Osteocyte (in vitro differentiated cells): ENCODE data around the gene TRMT112. TPM values are rescaled to one million over a fixed set of nuclear protein-coding genes. Genes with fewer than 3 reads are reported as not detected.

Experiments used
- DNase-seq: peaks from one replicate; pipeline ENCODE4 v3.0.0; 2021; ENCODE audit warnings: mixed read lengths; ENCODE audit not compliant: unreplicated experiment; ENCODE audit errors: extremely low spot score
- H3K27ac Mint-ChIP-seq: one replicate; pipeline ENCODE4 v1.8.0; 2021; ENCODE audit warnings: mild to moderate bottlenecking, mixed read lengths; ENCODE audit not compliant: unreplicated experiment
- H3K27me3 Mint-ChIP-seq: one replicate; pipeline ENCODE4 v1.8.0; 2021; ENCODE audit warnings: mixed read lengths; ENCODE audit not compliant: unreplicated experiment
- H3K36me3 Mint-ChIP-seq: one replicate; pipeline ENCODE4 v1.8.0; 2021; ENCODE audit warnings: mixed read lengths; ENCODE audit not compliant: unreplicated experiment
- H3K4me1 Mint-ChIP-seq: one replicate; pipeline ENCODE4 v1.8.0; 2021; ENCODE audit warnings: mixed read lengths; ENCODE audit not compliant: unreplicated experiment
- H3K4me3 Mint-ChIP-seq: one replicate; pipeline ENCODE4 v1.8.0; 2021; ENCODE audit warnings: mild to moderate bottlenecking, moderate library complexity, mixed read lengths; ENCODE audit not compliant: unreplicated experiment
- H3K9me3 Mint-ChIP-seq: one replicate; pipeline ENCODE4 v1.8.0; 2021; ENCODE audit warnings: mixed read lengths; ENCODE audit not compliant: unreplicated experiment
- CTCF ChIP-seq: fragments of 200-600 bp; sonication (generic); IDR thresholded peaks from 2 replicates; pipeline ENCODE4 v1.5.0; 2021; ENCODE audit warnings: antibody characterized with exemption, mild to moderate bottlenecking, moderate library complexity
- total RNA-seq: library from RNA; stranded (reverse); gene quantifications from 2 replicates; pipeline ENCODE4 v1.2.1, GENCODE V29; 2021

The TRMT112 gene
- total RNA-seq, 1 donor from 2014 or later: 159 TPM

- Mint-ChIP-seq H3K36me3 (no peaks in the 10 kb centered on the region), H3K27ac (no peak overlapping the region), H3K4me1 (peaks cover 31% of the 10 kb centered on the region), H3K9me3 (no peaks in the 10 kb centered on the region), H3K4me3 (no peak overlapping the region), H3K27me3 (peaks cover 46% of the 10 kb centered on the region)
- DNase-seq: no peak
- no peak for TF ChIP-seq CTCF
Measured at GRCh38 chr11:64295760-64296159, 21.6 kb downstream of the TRMT112 start.

GRCh38 chr11:64294774-64295173 is 22.6 kb downstream of the TRMT112 start:
- Mint-ChIP-seq H3K27me3 (peaks cover 47% of the 10 kb centered on the region), H3K36me3 (no peaks in the 10 kb centered on the region), H3K4me1 (peaks cover 28% of the 10 kb centered on the region), H3K27ac (peak overlapping the region; percentile 78), H3K4me3 (no peak overlapping the region), H3K9me3 (no peaks in the 10 kb centered on the region)
- TF ChIP-seq CTCF: no peak
- DNase-seq: no peak

GRCh38 chr11:64292460-64293254 is 24.7 kb downstream of the TRMT112 start:
- H3K4me3 Mint-ChIP-seq: peak overlapping the region; percentile 57
- no peak for DNase-seq
- peaks cover 35% of the 10 kb centered on the region for H3K27me3 Mint-ChIP-seq
- H3K36me3 Mint-ChIP-seq: peaks cover 1% of the 10 kb centered on the region
- peaks cover 23% of the 10 kb centered on the region for H3K4me1 Mint-ChIP-seq
- no peaks in the 10 kb centered on the region for H3K9me3 Mint-ChIP-seq
- no peak overlapping the region for H3K27ac Mint-ChIP-seq
- no peak for TF ChIP-seq CTCF

- H3K36me3 Mint-ChIP-seq: peaks cover 1% of the 10 kb centered on the region
- H3K4me3 Mint-ChIP-seq: no peak overlapping the region
- peaks cover 27% of the 10 kb centered on the region for H3K4me1 Mint-ChIP-seq
- no peak for DNase-seq
- no peaks in the 10 kb centered on the region for H3K9me3 Mint-ChIP-seq
- H3K27ac Mint-ChIP-seq: no peak overlapping the region
- no peak for TF ChIP-seq CTCF
- H3K27me3 Mint-ChIP-seq: peaks cover 30% of the 10 kb centered on the region
Measured at GRCh38 chr11:64291752-64292459, 25.5 kb downstream of the TRMT112 start.

- peaks cover 30% of the 10 kb centered on the region for H3K4me1 Mint-ChIP-seq
- no peaks in the 10 kb centered on the region for H3K9me3 Mint-ChIP-seq
- no peak within 1 kb of the TSS for H3K27ac Mint-ChIP-seq
- peak within 1 kb of the TSS; percentile 70 for H3K4me3 Mint-ChIP-seq
- peaks cover 1% of the 10 kb centered on the region for H3K36me3 Mint-ChIP-seq
- TF ChIP-seq CTCF: no peak
- peaks cover 26% of the 10 kb centered on the region for H3K27me3 Mint-ChIP-seq
- DNase-seq: no peak
Measured at GRCh38 chr11:64291262-64291751, 26.1 kb downstream of the TRMT112 start, which contains the start of gene KCNK4. Gene KCNK4, plus strand, starts transcription at chr11:64291302. Its CDS starts 1,717 bp downstream, at chr11:64293019.
